Right lobe of liver (tissue), 4 donors: ENCODE measurements around the gene TNIP3.

Experiments
- CTCF ChIP-seq, 4 donors: fragments of 200-600 bp in 3 of 4; fragments of 450-650 bp in 1 of 4; IDR thresholded peaks; one replicate each; pipeline versions ENCODE4 v1.5.1 to v1.8.0; 2016 to 2022; ENCODE audit warnings: antibody characterized with exemption in 4 of 4, mild to moderate bottlenecking in 2 of 4
- POLR2A ChIP-seq: fragments of 450-650 bp; IDR thresholded peaks from one replicate; pipeline ENCODE4 v1.6.1; 2017; ENCODE audit warnings: antibody characterized with exemption, mild to moderate bottlenecking
- donor health status: DM: no; HTN: no; CAD: no.
- donor health status: DM: no; HTN: no; CAD: no.
- donor health status: DM: no; HTN: yes; CAD: no.

GRCh38 chr4:121093261-121093660 lies 70.9 kb downstream of the TNIP3 start:
- no peak for TF ChIP-seq CTCF (IDR thresholded peaks at IDR 0.05)
- no peak for TF ChIP-seq POLR2A
